ENCODE data around the gene LRRN2. TPM values are rescaled to one million over a fixed set of nuclear protein-coding genes. Genes with fewer than 3 reads are reported as not detected.

The LRRN2 gene
- total RNA-seq, 1 donor from 2014 or later: 9.4 TPM

GRCh38 chr1:204653590-204654340, 31.8 kb downstream of the LRRN2 start:
- no peaks in the 10 kb centered on the region for H3K9me3 Mint-ChIP-seq (ENCODE audit: low read depth)
- TF ChIP-seq, protein P1, sequence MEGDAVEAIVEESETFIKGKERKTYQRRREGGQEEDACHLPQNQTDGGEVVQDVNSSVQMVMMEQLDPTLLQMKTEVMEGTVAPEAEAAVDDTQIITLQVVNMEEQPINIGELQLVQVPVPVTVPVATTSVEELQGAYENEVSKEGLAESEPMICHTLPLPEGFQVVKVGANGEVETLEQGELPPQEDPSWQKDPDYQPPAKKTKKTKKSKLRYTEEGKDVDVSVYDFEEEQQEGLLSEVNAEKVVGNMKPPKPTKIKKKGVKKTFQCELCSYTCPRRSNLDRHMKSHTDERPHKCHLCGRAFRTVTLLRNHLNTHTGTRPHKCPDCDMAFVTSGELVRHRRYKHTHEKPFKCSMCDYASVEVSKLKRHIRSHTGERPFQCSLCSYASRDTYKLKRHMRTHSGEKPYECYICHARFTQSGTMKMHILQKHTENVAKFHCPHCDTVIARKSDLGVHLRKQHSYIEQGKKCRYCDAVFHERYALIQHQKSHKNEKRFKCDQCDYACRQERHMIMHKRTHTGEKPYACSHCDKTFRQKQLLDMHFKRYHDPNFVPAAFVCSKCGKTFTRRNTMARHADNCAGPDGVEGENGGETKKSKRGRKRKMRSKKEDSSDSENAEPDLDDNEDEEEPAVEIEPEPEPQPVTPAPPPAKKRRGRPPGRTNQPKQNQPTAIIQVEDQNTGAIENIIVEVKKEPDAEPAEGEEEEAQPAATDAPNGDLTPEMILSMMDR (IDR thresholded peaks at IDR 0.05; ENCODE audit: unreplicated experiment): no peak
- no peaks in the 10 kb centered on the region for H3K36me3 Mint-ChIP-seq (ENCODE audit: insufficient read depth)
- H3K4me1 Mint-ChIP-seq (ENCODE audit: low read depth): peaks cover 1% of the 10 kb centered on the region
- H3K27me3 Mint-ChIP-seq: peaks cover 20% of the 10 kb centered on the region
- no peak overlapping the region for H3K27ac Mint-ChIP-seq
- no peak for DNase-seq (ENCODE audit: low spot score, unreplicated experiment)
- no peak overlapping the region for H3K4me3 Mint-ChIP-seq (ENCODE audit: low read depth)

DNA sequence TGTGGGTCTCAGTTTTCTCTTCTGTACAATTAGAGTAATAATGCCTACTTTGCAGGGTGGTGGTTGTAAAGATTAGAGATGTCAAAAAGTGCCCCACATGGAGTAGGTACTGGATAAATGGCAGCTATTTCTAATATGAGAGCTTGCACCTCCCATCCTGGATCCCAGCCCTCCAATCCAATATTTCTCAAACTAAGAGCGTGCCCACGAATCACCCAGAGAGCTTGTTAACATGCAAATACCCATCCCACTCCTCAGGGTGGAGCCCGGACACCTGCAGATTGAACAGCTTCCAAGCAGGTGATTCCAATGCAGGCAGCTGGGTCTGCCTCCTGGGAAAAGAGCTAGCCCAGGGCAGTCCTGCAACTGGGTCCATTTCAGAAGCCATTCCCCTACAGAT, 33.0 kb downstream of the LRRN2 start:
- H3K4me3 Mint-ChIP-seq (ENCODE audit: low read depth): no peak overlapping the region

GRCh38 chr1:204651843-204652421, 33.6 kb downstream of the LRRN2 start:
- TF ChIP-seq, protein P1 (IDR thresholded peaks at IDR 0.05; ENCODE audit: unreplicated experiment): no peak
- Mint-ChIP-seq H3K9me3 (ENCODE audit: low read depth) (no peaks in the 10 kb centered on the region), H3K4me1 (ENCODE audit: low read depth) (peaks cover 7% of the 10 kb centered on the region), H3K27ac (no peak overlapping the region), H3K27me3 (peaks cover 20% of the 10 kb centered on the region), H3K4me3 (ENCODE audit: low read depth) (no peak overlapping the region), H3K36me3 (ENCODE audit: insufficient read depth) (no peaks in the 10 kb centered on the region)
- DNase-seq (ENCODE audit: low spot score, unreplicated experiment): no peak

More for the DNA sequence above, 33.0 kb downstream of the LRRN2 start:
- H3K4me1 Mint-ChIP-seq (ENCODE audit: low read depth): peaks cover 2% of the 10 kb centered on the region
- TF ChIP-seq, protein P1 (IDR thresholded peaks at IDR 0.05; ENCODE audit: unreplicated experiment): no peak
- peaks cover 20% of the 10 kb centered on the region for H3K27me3 Mint-ChIP-seq
- H3K9me3 Mint-ChIP-seq (ENCODE audit: low read depth): no peaks in the 10 kb centered on the region
- H3K36me3 Mint-ChIP-seq (ENCODE audit: insufficient read depth): no peaks in the 10 kb centered on the region
- no peak for DNase-seq (ENCODE audit: low spot score, unreplicated experiment)
- no peak overlapping the region for H3K27ac Mint-ChIP-seq

- DNase-seq (ENCODE audit: low spot score, unreplicated experiment): no peak
- TF ChIP-seq, protein P1 (IDR thresholded peaks at IDR 0.05; ENCODE audit: unreplicated experiment): no peak
- H3K36me3 Mint-ChIP-seq (ENCODE audit: insufficient read depth): no peaks in the 10 kb centered on the region
- H3K9me3 Mint-ChIP-seq (ENCODE audit: low read depth): no peaks in the 10 kb centered on the region
- H3K27ac Mint-ChIP-seq: no peak overlapping the region
- H3K27me3 Mint-ChIP-seq: peaks cover 20% of the 10 kb centered on the region
- H3K4me1 Mint-ChIP-seq (ENCODE audit: low read depth): peaks cover 8% of the 10 kb centered on the region
- H3K4me3 Mint-ChIP-seq (ENCODE audit: low read depth): no peak overlapping the region
Measured at GRCh38 chr1:204650911-204651570, 34.5 kb downstream of the LRRN2 start.

GRCh38 chr1:204649721-204650521, 35.6 kb downstream of the LRRN2 start:
- H3K9me3 Mint-ChIP-seq (ENCODE audit: low read depth): no peaks in the 10 kb centered on the region
- TF ChIP-seq, protein P1 (IDR thresholded peaks at IDR 0.05; ENCODE audit: unreplicated experiment): no peak
- H3K27me3 Mint-ChIP-seq: peaks cover 20% of the 10 kb centered on the region
- H3K4me1 Mint-ChIP-seq (ENCODE audit: low read depth): peaks cover 8% of the 10 kb centered on the region
- no peak overlapping the region for H3K27ac Mint-ChIP-seq
- DNase-seq (ENCODE audit: low spot score, unreplicated experiment): no peak
- no peak overlapping the region for H3K4me3 Mint-ChIP-seq (ENCODE audit: low read depth)
- no peaks in the 10 kb centered on the region for H3K36me3 Mint-ChIP-seq (ENCODE audit: insufficient read depth)

Data from progenitor cell of endocrine pancreas (in vitro differentiated cells).